HepG2 (cell line): ENCODE data around the gene TMEM186. TPM values are rescaled to one million over a fixed set of nuclear protein-coding genes. Genes with fewer than 3 reads are reported as not detected.
"Not testable (repeated sequence)": the region's sequence is repeated elsewhere in the genome, so short reads cannot be mapped to it uniquely, and the experiment has no call there.

Source experiments
- ATAC-seq: fragments of 200-7000 bp; cut with Tn5 transposase; 3 replicates; pipeline ENCODE4 v1.9.1; 2020; ENCODE audit warnings: mild to moderate bottlenecking, moderate library complexity
- BruUV-seq: library from RNA; stranded (reverse); fragments of 400-500 nt; replicated peaks from 2 replicates; lab custom pipeline; 2021; lab: Mats Ljungman, UMichigan
- CTCF ChIA-PET: fragments of 300-600 bp; formaldehyde crosslinking; extraction: SDS; loops from one replicate; lab custom pipeline; 2021; ENCODE audit warnings: low total read pairs, inconsistent platforms, low intra/inter-chr PET ratio; lab: Yijun Ruan, JAX
- POLR2A ChIA-PET: fragments of 350-600 bp; sonication (Branson Sonifier 250); formaldehyde crosslinking; loops from one replicate; lab custom pipeline; 2020; ENCODE audit warnings: antibody characterized with exemption, inconsistent platforms; lab: Yijun Ruan, JAX
- DNase-seq: peaks from one replicate; pipeline ENCODE4 v3.0.0-alpha.2; 2015; ENCODE audit warnings: low spot score
- FAIRE-seq: peaks from 3 replicates; lab custom pipeline; 2011; peaks lifted over from hg19 to GRCh38; lab: Jason Lieb, UNC
- H2AFZ ChIP-seq: one replicate; pipeline ENCODE4 v1.6.1; 2011; ENCODE audit warnings: low read length, inconsistent platforms
- H3K27ac ChIP-seq: fragments of 300-600 bp; 3 replicates; pipeline ENCODE4 v1.8.0; 2011; ENCODE audit warnings: mixed run types, mild to moderate bottlenecking, mixed read lengths, low read length, inconsistent platforms; ENCODE audit not compliant: insufficient read depth; ENCODE audit errors: extremely low read length
- H3K27me3 ChIP-seq, 2 experiments: fragments of 200-600 bp in 1 of 2; 2 replicates in 1 of 2; 3 replicates in 1 of 2; pipeline versions ENCODE4 v1.6.0 to v1.8.0; 2011; ENCODE audit warnings: low read length in 2 of 2, mild to moderate bottlenecking in 2 of 2, moderate library complexity in 2 of 2, inconsistent platforms in 1 of 2; ENCODE audit not compliant: insufficient read depth in 2 of 2, control insufficient read depth in 1 of 2
- H3K36me3 ChIP-seq, 2 experiments: fragments of 200-600 bp in 1 of 2; replicated peaks in 1 of 2; 2 replicates in 1 of 2; 3 replicates in 1 of 2; pipeline versions ENCODE4 v1.5.1 to v1.8.0; 2011; ENCODE audit warnings: low read length in 2 of 2, inconsistent platforms in 1 of 2; ENCODE audit not compliant: insufficient read depth in 2 of 2, control insufficient read depth in 1 of 2
- H3K4me1 ChIP-seq: 2 replicates; pipeline ENCODE4 v1.5.1; 2012; ENCODE audit warnings: low read length, inconsistent platforms; ENCODE audit not compliant: insufficient read depth
- H3K4me2 ChIP-seq: 2 replicates; pipeline ENCODE4 v1.6.0; 2011; ENCODE audit warnings: low read depth, low read length, inconsistent platforms
- H3K4me3 ChIP-seq, 3 experiments: fragments of 200-600 bp in 1 of 3; sonication (generic), shearing (Covaris generic) in 1 of 3; replicated peaks in 1 of 3; 2 replicates each; pipeline ENCODE4 v1.5.1; 2011 to 2016; ENCODE audit warnings: low read length in 3 of 3, inconsistent platforms in 2 of 3, low read depth in 2 of 3, mild to moderate bottlenecking in 2 of 3, control low read depth in 1 of 3, mixed read lengths in 1 of 3; ENCODE audit not compliant: insufficient read depth in 1 of 3
- H3K79me2 ChIP-seq: one replicate; pipeline ENCODE4 v1.6.1; 2011; ENCODE audit warnings: low read length, inconsistent platforms; ENCODE audit not compliant: insufficient read depth
- H3K9ac ChIP-seq: 2 replicates; pipeline ENCODE4 v1.6.0; 2011; ENCODE audit warnings: mild to moderate bottlenecking, low read depth, low read length, inconsistent platforms; ENCODE audit not compliant: insufficient read depth
- H3K9me3 ChIP-seq: 2 replicates; pipeline ENCODE4 v1.5.1; 2012; ENCODE audit warnings: mild to moderate bottlenecking, low read length
- H4K20me1 ChIP-seq: 2 replicates; pipeline ENCODE4 v1.6.0; 2011; ENCODE audit warnings: inconsistent platforms, mild to moderate bottlenecking, low read length, moderate library complexity; ENCODE audit not compliant: insufficient read depth
- CENPT ChIP-seq: sonication (generic); formaldehyde crosslinking; IDR thresholded peaks from 2 replicates; pipeline ENCODE4 v1.8.0; 2022; ENCODE audit warnings: low read depth, mild to moderate bottlenecking, moderate library complexity, missing genetic modification reagents
- MAFG ChIP-seq: sonication (generic); formaldehyde crosslinking; IDR thresholded peaks from 2 replicates; pipeline ENCODE4 v1.5.1; 2020; ENCODE audit warnings: mild to moderate bottlenecking, missing genetic modification reagents
- POLR2A ChIP-seq, 2 experiments: IDR thresholded peaks; 2 replicates each; pipeline ENCODE4 v1.6.1; 2011; ENCODE audit warnings: low read depth in 2 of 2, low read length in 2 of 2, mild to moderate bottlenecking in 1 of 2, moderate library complexity in 1 of 2; ENCODE audit not compliant: insufficient read depth in 1 of 2
- RBFOX2 ChIP-seq: fragments of 200-400 bp; formaldehyde crosslinking; IDR thresholded peaks from 2 replicates; pipeline ENCODE4 v1.6.1; 2017; ENCODE audit warnings: low read depth, mild to moderate bottlenecking, low read length
- RFX3 ChIP-seq: IDR thresholded peaks from 2 replicates; pipeline ENCODE4 v1.6.1; 2016; ENCODE audit warnings: missing biosample characterization, missing genetic modification reagents
- ZMAT3 ChIP-seq: sonication (generic); formaldehyde crosslinking; conservative IDR thresholded peaks from 2 replicates; pipeline ENCODE4 v1.7.0; 2021; ENCODE audit warnings: missing genetic modification reagents
- ZNF121 ChIP-seq: sonication (generic); formaldehyde crosslinking; IDR thresholded peaks from 2 replicates; pipeline ENCODE4 v1.5.0; 2020; ENCODE audit warnings: mild to moderate bottlenecking, missing genetic modification reagents
- ZNF292 ChIP-seq: sonication (generic); formaldehyde crosslinking; IDR thresholded peaks from 2 replicates; pipeline ENCODE4 v1.8.1; 2022; ENCODE audit warnings: mild to moderate bottlenecking, low read depth, missing genetic modification reagents, borderline replicate concordance
- ZNF598 ChIP-seq: sonication (generic); formaldehyde crosslinking; IDR thresholded peaks from 2 replicates; pipeline ENCODE4 v1.5.1; 2020; ENCODE audit warnings: mild to moderate bottlenecking, missing genetic modification reagents, borderline replicate concordance
- ZNF703 ChIP-seq: sonication (generic); formaldehyde crosslinking; IDR thresholded peaks from 2 replicates; pipeline ENCODE4 v1.5.1; 2020; ENCODE audit warnings: missing genetic modification reagents, mild to moderate bottlenecking, moderate library complexity, borderline replicate concordance
- WGBS: methylation state at CpG from one replicate; pipeline ENCODE4 v1.1.6; 2017; ENCODE audit warnings: low lambda C conversion rate; 5-methylcytosine and 5-hydroxymethylcytosine counted together
- in situ Hi-C: cut with HindIII; loops from 2 replicates; pipeline ENCODE4 v1.10.0; 2017; ENCODE audit warnings: low pct_unique_long_range_greater_than_20kb; ENCODE audit not compliant: extremely low pct_ligation_motif_present
- intact Hi-C: fragments of 100-400 bp; cut with micrococcal nuclease; formaldehyde crosslinking; loops from one replicate; pipeline ENCODE4 v1.10.0; 2022; ENCODE audit not compliant: unreplicated experiment
- polyA plus RNA-seq, 8 experiments: library from polyadenylated mRNA; depleted of rRNA in 3 of 8; stranded (reverse) in 7 of 8; unstranded in 1 of 8; fragments of >200 nt; fragmentation: Illumina TruSeq in 4 of 8; extraction: Trizol in 4 of 8; gene quantifications; 2 replicates each; pipeline versions ENCODE4 v1.2.1 to v1.2.3, GENCODE V29; 2011 to 2016; ENCODE audit warnings: low read depth in 4 of 8, missing spikeins in 1 of 8, mixed read lengths in 1 of 8; ENCODE audit not compliant: insufficient read depth in 1 of 8
- total RNA-seq, 5 experiments: library from RNA; depleted of rRNA; stranded (reverse); fragments of >200 nt; fragmentation: Illumina TruSeq; extraction: Trizol; gene quantifications; 2 replicates each; pipeline ENCODE4 v1.2.3, GENCODE V29; 2016; ENCODE audit warnings: low read depth in 1 of 5
- TF ChIP-seq, protein P1 (sequence below): IDR thresholded peaks from 2 replicates; pipeline ENCODE4 v1.4.0; 2020; ENCODE audit warnings: mild to moderate bottlenecking, missing genetic modification reagents

TMEM186 gene
- total and polyA plus RNA-seq, 2 of the 13 experiments (the other 11 are each of a cell fraction or from before 2014, with no cell fraction given) = 16.2 to 19.3 TPM

DNA sequence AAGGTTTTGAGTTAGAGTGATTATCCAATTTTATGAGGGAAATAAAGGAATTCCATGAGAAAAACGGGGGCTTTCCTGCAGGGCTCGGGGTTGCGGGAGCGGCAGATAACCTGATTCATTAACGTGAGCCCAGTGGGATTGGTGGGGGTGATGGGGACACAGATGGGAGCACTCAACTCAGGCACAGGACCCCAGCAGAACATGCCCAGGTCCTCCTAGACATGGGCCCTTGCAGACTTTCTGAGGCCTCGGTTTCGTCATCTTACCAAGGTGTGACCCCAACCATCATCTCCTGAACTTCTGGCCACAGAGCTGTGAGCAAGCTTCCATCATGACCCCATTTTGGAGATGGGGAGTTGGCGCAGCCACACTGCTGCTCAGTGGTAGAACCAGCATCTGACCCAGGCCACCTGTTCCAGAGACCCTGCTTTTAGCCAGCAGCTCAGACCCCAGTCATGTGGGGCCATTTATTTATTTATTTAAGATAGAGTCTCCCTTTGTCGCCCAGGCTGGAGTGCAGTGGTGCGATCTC lies 49.0 kb upstream of the TMEM186 start (continued):
- no peak for TF ChIP-seq RFX3 (CRISPR knock-in tag)
- no peak for TF ChIP-seq ZMAT3
- no peak for TF ChIP-seq CENPT (CRISPR knock-in tag)
- TF ChIP-seq ZNF598 (CRISPR knock-in tag) = no peak
- TF ChIP-seq MAFG (CRISPR knock-in tag) = no peak
- no peak for TF ChIP-seq ZNF292
- TF ChIP-seq POLR2A (IDR thresholded peaks at IDR 0.05; ENCODE audit: insufficient read depth in 1 of 2, low read depth in 2 of 2, low read length in 2 of 2) = 0 out of 4 replicates have a peak, but pooled peaks of 1 of the 2 experiments have one; percentile 5
- TF ChIP-seq ZNF703 (CRISPR knock-in tag) = no peak
- TF ChIP-seq, protein P1, sequence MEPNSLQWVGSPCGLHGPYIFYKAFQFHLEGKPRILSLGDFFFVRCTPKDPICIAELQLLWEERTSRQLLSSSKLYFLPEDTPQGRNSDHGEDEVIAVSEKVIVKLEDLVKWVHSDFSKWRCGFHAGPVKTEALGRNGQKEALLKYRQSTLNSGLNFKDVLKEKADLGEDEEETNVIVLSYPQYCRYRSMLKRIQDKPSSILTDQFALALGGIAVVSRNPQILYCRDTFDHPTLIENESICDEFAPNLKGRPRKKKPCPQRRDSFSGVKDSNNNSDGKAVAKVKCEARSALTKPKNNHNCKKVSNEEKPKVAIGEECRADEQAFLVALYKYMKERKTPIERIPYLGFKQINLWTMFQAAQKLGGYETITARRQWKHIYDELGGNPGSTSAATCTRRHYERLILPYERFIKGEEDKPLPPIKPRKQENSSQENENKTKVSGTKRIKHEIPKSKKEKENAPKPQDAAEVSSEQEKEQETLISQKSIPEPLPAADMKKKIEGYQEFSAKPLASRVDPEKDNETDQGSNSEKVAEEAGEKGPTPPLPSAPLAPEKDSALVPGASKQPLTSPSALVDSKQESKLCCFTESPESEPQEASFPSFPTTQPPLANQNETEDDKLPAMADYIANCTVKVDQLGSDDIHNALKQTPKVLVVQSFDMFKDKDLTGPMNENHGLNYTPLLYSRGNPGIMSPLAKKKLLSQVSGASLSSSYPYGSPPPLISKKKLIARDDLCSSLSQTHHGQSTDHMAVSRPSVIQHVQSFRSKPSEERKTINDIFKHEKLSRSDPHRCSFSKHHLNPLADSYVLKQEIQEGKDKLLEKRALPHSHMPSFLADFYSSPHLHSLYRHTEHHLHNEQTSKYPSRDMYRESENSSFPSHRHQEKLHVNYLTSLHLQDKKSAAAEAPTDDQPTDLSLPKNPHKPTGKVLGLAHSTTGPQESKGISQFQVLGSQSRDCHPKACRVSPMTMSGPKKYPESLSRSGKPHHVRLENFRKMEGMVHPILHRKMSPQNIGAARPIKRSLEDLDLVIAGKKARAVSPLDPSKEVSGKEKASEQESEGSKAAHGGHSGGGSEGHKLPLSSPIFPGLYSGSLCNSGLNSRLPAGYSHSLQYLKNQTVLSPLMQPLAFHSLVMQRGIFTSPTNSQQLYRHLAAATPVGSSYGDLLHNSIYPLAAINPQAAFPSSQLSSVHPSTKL (CRISPR knock-in tag) = no peak

DNA sequence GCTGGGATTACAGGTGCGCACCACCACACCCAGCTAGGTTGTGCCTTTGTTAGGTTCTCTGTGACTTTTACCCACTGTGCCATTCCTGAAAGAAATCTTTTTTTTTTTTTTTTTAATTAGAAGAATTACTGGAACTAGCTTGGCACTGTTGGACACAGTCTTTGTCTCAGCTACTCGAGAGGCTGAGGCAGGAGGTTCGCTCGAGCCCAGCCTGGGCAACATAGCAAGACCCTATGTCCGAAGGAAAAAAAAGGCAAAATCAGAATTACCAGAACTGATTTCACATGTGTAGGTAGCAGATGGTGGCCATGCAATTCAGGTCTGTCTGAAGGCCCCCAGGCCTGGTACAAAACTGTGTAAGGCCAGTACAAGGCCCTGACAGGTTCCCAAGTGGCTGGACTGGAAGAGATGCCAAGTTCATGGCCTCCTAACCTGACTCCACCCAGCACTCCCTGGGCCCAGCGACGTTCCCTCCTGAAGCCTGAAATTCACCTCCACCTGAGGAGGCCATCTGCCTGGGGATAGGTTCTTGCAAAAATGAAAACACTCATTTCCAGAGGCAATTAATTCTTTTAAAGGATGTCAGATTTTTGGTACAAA lies 48.4 kb upstream of the TMEM186 start:
- peaks cover 64% of the 10 kb centered on the region for H4K20me1 ChIP-seq
- H3K79me2 ChIP-seq = peaks cover 30% of the 10 kb centered on the region
- intact Hi-C loops = no loop called here
- H3K4me2 ChIP-seq = no peak overlapping the region
- no peaks in the 10 kb centered on the region for H3K9me3 ChIP-seq
- BruUV-seq = no TSS peak
- ChIA-PET CTCF (no interaction called here), POLR2A (no interaction called here)
- peaks cover 21% of the 10 kb centered on the region for H3K4me1 ChIP-seq
- FAIRE-seq (no peak), ATAC-seq (no peak), DNase-seq (no peak)
- H3K27ac ChIP-seq = no peak overlapping the region
- H3K9ac ChIP-seq = no peak overlapping the region
- H3K4me3 ChIP-seq = no peak overlapping the region
- in situ Hi-C loops = no loop called here
- H3K27me3 ChIP-seq = no peaks in the 10 kb centered on the region
- WGBS = 97% methylated on average over 7 of the region's 7 CpGs
- peak; percentile 92 for TF ChIP-seq ZNF121 (CRISPR knock-in tag)
- no peak for TF ChIP-seq RBFOX2
- H2AFZ ChIP-seq = no peak overlapping the region
- H3K36me3 ChIP-seq = peaks cover 31 to 50% of the 10 kb centered on the region in 2 experiments

DNA sequence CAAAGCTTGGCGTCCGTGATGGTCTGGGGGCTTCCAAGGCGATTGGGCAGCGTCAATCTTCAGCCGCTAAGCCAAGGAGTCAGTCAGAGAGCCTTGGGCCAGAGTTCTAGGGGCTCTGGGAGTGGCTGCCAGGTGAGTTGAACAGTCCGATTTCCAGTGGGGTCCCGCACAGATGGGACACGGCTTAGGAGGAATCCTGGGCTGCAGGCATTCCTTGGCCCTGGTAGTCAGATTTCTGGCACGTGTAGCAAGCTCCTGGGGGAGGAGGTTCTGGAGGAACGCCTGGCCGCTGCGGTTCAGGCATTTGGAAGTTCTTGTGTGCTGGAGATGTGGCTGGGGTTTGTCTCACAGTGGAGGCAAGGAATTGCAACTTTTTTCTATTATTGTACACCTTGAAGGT lies 45.9 kb upstream of the TMEM186 start:
- H3K9me3 ChIP-seq, ATAC-seq, H2AFZ ChIP-seq, H3K27me3 ChIP-seq, H3K4me1 ChIP-seq, POLR2A ChIA-PET, DNase-seq, BruUV-seq, H3K4me3 ChIP-seq, FAIRE-seq, H3K4me2 ChIP-seq, intact Hi-C loops, H3K27ac ChIP-seq, in situ Hi-C loops, CTCF ChIA-PET, H3K9ac ChIP-seq: not testable (repeated sequence)
- 99% methylated on average over 12 of the region's 12 CpGs for WGBS
- peaks cover 45% of the 10 kb centered on the region for H4K20me1 ChIP-seq
- peaks cover 46% of the 10 kb centered on the region for H3K79me2 ChIP-seq
- H3K36me3 ChIP-seq = peaks cover 17 to 25% of the 10 kb centered on the region in 2 experiments
